Measurements from ENCODE around the gene ZNF488.

ZNF488 gene

GRCh38 chr10:47330366-47330765 lies 53.7 kb downstream of the ZNF488 start:
- no peak for DNase-seq (ENCODE audit: low read depth in 2 of 2)

- no peak for DNase-seq (ENCODE audit: low read depth in 2 of 2)
Observed at GRCh38 chr10:47329855-47330254, 54.2 kb downstream of the ZNF488 start.

- no peak for DNase-seq (ENCODE audit: low read depth in 2 of 2)
Observed at GRCh38 chr10:47326927-47327330, 57.2 kb downstream of the ZNF488 start.

GRCh38 chr10:47326306-47326926 lies 57.7 kb downstream of the ZNF488 start:
- no peak for DNase-seq (ENCODE audit: low read depth in 2 of 2)

DNA sequence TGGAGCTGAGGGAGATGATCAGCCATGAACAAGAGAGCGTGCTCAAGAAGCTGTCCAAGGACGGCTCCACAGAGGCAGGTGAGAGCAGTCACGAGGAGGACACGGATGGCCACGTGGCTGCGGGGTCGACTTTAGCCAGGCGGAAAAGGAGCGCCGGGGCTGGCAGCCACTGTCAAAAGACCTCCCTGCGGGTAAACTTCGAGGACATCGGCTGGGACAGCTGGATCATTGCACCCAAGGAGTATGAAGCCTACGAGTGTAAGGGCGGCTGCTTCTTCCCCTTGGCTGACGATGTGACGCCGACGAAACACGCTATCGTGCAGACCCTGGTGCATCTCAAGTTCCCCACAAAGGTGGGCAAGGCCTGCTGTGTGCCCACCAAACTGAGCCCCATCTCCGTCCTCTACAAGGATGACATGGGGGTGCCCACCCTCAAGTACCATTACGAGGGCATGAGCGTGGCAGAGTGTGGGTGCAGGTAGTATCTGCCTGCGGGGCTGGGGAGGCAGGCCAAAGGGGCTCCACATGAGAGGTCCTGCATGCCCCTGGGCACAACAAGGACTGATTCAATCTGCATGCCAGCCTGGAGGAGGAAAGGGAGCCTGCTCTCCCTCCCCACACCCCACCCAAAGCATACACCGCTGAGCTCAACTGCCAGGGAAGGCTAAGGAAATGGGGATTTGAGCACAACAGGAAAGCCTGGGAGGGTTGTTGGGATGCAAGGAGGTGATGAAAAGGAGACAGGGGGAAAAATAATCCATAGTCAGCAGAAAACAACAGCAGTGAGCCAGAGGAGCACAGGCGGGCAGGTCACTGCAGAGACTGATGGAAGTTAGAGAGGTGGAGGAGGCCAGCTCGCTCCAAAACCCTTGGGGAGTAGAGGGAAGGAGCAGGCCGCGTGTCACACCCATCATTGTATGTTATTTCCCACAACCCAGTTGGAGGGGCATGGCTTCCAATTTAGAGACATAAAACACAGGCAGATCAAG lies 58.5 kb downstream of the ZNF488 start:
- no peak for DNase-seq (ENCODE audit: low read depth in 2 of 2)

- no peak for DNase-seq (ENCODE audit: low read depth in 2 of 2)
Observed at GRCh38 chr10:47323636-47324296, 60.3 kb downstream of the ZNF488 start.

DNA sequence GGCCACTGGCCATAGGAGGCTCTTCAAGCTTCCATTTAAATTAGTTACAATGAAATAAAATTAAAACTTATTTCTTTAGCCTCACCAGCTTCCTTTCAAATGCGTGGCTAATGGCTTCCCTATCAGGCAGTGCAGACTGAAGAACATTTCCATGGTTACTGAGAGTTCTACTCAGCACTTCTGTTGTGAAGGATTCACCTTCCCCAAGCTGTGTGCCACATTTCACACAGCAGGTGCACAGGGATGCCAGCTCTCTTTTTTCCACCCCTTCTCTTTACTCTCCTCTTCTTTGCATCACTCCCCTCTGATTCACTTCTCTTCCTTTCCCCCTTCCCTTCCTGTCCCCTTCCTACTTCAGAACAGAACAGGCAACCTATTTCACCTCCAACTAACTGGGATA lies 61.0 kb downstream of the ZNF488 start:
- no peak for DNase-seq (ENCODE audit: low read depth in 2 of 2)

- DNase-seq (ENCODE audit: low read depth in 2 of 2), result no peak
Observed at GRCh38 chr10:47322300-47323061, 61.6 kb downstream of the ZNF488 start, which contains the start of gene GDF2. Gene GDF2, plus strand, starts transcription at chr10:47322454. Its CDS starts 215 bp downstream, at chr10:47322669.

- DNase-seq (ENCODE audit: low read depth in 2 of 2), result no peak
Observed at GRCh38 chr10:47321521-47322195, 62.4 kb downstream of the ZNF488 start.

GRCh38 chr10:47320812-47321211 lies 63.3 kb downstream of the ZNF488 start:
- DNase-seq (ENCODE audit: low read depth in 2 of 2), result no peak

- DNase-seq (ENCODE audit: low read depth in 2 of 2), result no peak
Observed at GRCh38 chr10:47319784-47320183, 64.3 kb downstream of the ZNF488 start.

- DNase-seq (ENCODE audit: low read depth in 2 of 2), result no peak
Observed at GRCh38 chr10:47318706-47319105, 65.4 kb downstream of the ZNF488 start.

DNA sequence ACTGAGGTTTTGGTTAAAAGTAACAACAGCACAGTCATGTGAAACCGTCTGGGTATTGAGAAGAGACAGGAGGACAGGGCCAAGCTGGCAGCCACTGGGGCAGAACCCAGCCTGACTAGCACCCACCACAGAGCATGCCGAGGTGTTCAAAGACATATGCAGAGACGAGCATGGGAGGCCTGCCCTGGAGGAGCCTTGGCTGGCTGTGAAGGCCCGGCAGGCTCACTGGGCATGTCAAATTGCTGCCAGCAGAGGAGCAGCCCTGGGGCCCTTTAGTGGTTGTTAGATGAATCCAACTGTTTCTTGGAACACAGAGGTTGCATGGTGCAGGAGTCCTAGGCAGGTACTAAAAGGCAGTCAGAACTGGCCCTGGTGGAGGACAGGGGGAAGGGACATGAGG lies 66.8 kb downstream of the ZNF488 start:
- DNase-seq (ENCODE audit: low read depth in 2 of 2), result no peak

DNA sequence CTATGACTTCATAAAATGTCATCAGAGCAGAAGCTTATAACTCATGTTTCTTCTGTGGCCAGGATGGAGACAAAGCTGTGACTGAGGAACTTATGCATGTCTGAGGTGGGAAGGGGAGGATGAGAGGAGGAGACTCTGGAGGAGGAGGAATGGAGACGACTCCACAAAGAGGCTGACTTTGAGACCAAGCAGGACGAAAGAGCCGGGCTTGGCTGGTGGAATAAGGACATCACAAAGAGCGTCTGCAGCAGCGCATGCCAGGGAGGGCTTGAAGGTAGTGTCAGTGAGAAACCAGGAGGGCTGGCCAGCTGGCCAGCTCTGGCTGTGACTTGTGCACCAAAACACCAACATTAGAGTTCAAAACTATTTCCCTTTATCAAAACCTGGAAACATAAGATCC lies 68.0 kb downstream of the ZNF488 start:
- no peak for DNase-seq (ENCODE audit: low read depth in 2 of 2)

Data from activated CD4-positive, alpha-beta T cell treated with anti-CD3 and anti-CD28 coated beads for 24 hours (primary cell).